Sigmoid colon (tissue), 4 donors: Measurements from ENCODE around the gene ZNF608.

Experiments
- CTCF ChIP-seq, 4 experiments: fragments of 450-650 bp in 3 of 4; fragments of 200-600 bp in 1 of 4; IDR thresholded peaks; one replicate each; pipeline ENCODE4 v1.5.1; 2016 to 2019; ENCODE audit warnings: antibody characterized with exemption in 4 of 4, mild to moderate bottlenecking in 3 of 4, moderate library complexity in 2 of 4
- EP300 ChIP-seq, 4 donors: sonication (generic); formaldehyde crosslinking; IDR thresholded peaks; one replicate each; pipeline ENCODE4 v1.6.1; 2017; ENCODE audit warnings: antibody characterized with exemption in 4 of 4
- POLR2A ChIP-seq, 2 donors: fragments of 450-650 bp; IDR thresholded peaks; one replicate each; pipeline ENCODE4 v1.6.1; 2016; ENCODE audit warnings: antibody characterized with exemption in 2 of 2, mild to moderate bottlenecking in 2 of 2, moderate library complexity in 2 of 2

GRCh38 chr5:124783285-124783684, 36.8 kb upstream of the ZNF608 start:
- TF ChIP-seq CTCF (IDR thresholded peaks at IDR 0.05) (no peak), EP300 (IDR thresholded peaks at IDR 0.05) (no peak), POLR2A (IDR thresholded peaks at IDR 0.05) (no peak)
